Stimulated activated CD4-positive, alpha-beta T cell treated with anti-CD3 and anti-CD28 coated beads, Interleukin-15, amount 100 ng/mL, for 48 hours (primary cell): ENCODE data around the gene RNASE8.

Experiments used
- DNase-seq, 2 donors: peaks; one replicate each; pipeline ENCODE4 v3.0.0-alpha.2; 2020; ENCODE audit warnings: low read depth in 2 of 2

RNASE8 gene

GRCh38 chr14:21106176-21106497, 48.5 kb downstream of the RNASE8 start:
- no peak for DNase-seq

- DNase-seq, result peak; percentile 57 to 68
These were observed 49.1 kb downstream of the RNASE8 start for GRCh38 chr14:21106498-21107282.

GRCh38 chr14:21107283-21107800, 49.7 kb downstream of the RNASE8 start:
- DNase-seq, result no peak
